NCI-H2196 treated with DMSO at 0.1 percent for 48 hours (cell line): ENCODE measurements around the gene ASXL2.

ENCODE experiments used
- DNase-seq: peaks from one replicate; lab custom pipeline; 2025; ENCODE audit not compliant: unreplicated experiment; lab: John Stamatoyannopoulos, UW

Gene ASXL2

DNA sequence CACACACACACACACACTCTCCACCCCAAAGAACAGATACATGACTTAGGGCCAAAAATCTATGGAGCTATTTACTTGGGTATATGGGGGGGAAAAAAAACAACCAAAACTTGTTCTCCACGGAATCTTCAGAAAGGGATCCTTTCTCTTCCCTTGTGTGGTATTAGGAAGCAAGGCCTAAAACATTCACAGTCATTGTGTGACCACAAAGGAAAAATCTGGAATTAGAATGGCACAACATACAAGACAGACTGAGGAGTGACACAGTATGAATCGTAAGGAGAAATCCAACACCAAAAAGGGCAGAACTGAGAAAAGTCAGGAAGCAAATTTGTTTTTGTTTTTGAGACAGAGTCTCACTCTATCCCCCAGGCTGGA lies 70.3 kb downstream of the ASXL2 start:
- DNase-seq: no peak

DNA sequence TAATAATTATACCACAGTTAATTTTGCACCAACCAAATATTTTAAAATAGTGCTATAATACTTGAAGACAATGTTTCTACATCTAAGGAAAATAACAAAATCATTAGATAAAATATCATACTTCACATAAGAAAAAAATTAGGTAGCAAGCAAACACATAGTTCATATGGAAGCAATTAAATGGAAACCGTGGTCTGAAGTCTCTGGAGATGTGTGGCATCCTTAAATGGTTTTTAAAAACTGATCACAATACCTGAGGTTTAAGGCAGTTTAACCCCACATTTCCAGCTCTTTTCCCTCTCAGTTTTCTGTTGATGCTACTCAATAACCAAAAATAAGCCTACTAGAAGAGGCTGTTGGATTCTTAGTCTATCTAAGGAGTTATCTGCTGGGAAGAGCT lies 71.3 kb downstream of the ASXL2 start:
- no peak for DNase-seq

DNA sequence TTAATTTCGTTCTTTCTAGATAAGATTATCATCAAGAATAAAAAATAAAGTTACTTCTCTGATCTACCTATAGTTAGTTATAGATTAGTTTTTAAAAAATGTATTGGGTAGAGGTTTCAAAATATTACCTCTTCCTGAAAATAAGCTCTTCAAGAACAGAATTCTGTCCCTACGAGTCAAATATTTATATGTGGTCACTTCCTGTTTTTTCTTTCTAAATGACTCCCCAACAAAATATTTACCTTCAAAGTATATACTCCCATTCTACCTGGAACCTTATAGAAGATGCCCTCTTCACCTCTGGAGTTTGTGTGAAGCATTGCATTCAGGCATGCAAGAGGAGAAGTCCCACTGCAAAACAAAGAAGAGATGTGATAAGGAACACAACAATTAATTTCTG lies 72.3 kb downstream of the ASXL2 start:
- no peak for DNase-seq

DNA sequence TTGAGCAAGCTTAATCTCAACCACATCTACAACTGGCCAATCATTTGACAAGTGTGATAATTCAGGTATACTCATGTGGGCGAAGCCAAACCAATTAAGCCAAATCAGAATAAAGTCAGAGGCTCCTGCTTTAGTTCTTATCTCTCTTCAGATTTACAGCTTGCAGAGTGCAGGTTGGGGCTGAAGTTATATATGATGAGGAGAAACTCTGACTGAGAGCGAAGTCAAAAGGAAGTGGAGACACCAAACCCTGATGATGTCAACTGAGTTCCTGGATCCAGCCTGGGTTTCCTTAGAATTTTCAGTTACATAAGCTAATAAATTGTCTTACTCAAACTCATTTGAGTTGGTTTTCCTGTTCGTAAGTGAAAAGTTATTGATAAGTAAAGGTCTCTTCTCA lies 73.9 kb downstream of the ASXL2 start:
- no peak for DNase-seq

DNA sequence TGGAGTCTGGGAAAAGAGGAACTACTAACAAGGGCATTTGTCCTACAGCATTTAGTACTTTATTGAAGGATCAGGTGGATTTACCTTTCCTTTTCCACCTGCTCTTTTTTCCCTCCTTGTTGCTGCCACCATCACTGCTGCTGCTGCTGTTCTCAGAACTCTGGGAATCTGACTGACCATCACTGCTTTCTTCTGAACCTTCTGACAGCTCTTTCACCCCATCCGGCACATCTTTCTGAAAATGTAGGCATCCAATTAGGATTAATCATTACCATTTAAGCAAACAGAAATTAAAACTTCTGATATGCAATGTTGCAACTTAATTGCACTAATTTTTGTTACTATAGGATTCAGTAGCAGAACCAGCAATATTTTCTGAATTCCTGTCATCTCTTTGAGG lies 79.0 kb downstream of the ASXL2 start:
- no peak for DNase-seq

DNA sequence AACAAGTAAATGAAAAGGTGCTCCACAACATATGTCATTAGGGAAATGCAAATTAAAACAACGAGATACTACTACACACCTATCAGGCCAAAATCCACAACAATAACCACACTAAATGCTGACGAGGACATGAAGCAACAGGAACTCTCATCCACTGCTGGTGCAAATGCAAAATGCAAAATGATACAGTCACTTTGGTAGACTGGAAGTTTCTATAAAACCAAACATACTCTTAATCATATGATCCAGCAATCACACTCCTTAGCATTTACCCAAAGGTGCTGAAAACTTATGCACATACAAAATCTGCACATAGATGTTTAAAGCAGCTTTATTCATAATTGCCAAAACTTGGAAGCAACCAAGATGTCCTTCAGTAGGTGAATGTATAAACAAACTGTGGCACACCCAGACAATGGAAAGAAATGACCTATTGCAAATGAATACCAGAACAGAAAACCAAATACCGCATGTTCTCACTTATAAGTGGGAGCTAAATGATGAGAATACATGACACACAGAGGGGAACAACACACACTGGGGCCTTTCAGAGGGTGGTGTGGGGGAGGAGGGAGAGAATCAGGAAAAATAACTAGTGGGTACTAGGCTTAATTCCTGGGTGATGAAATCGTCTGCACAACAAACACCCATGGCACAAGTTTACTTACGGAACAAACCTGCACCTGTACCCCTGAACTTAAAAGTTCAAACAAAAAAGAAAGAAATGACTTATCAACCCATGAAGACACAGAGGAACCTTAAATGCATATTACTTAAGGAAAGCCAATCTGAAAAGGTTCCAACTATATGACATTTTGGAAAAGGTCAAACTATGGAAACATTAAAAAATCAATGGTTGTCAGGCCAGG lies 80.4 kb downstream of the ASXL2 start:
- DNase-seq: no peak

DNA sequence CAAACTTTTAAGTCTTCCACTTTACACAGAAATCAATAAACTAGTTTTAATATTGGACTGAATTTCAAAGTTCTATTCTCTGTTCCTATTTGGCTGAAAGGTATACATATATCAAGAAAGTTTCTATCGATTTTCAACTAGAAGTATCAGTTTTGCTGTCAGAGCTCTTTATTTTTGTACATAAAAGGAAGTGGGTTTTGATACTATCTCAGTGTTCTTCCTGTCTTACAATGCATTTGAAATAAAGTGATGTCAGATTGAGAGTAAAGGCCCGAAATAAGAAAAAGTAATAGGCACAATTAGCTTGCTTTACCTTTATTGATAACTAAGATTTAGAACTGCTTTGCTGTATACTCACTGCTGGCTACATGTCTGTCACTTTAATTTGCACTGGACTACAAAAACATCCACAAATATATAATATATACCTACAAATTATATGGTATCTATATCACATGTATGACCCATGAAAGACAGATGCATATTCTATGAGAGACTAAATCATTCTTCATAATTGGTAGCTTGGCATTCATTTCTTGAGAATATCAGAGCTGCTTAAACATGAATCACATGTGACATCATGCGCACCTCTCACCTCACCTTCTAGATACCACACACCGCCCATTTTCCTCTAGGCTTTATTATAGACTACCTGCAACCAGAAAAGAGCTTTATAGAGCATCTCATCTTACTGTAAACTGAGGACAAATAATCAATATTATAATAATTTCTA lies 83.6 kb downstream of the ASXL2 start:
- no peak for DNase-seq

DNA sequence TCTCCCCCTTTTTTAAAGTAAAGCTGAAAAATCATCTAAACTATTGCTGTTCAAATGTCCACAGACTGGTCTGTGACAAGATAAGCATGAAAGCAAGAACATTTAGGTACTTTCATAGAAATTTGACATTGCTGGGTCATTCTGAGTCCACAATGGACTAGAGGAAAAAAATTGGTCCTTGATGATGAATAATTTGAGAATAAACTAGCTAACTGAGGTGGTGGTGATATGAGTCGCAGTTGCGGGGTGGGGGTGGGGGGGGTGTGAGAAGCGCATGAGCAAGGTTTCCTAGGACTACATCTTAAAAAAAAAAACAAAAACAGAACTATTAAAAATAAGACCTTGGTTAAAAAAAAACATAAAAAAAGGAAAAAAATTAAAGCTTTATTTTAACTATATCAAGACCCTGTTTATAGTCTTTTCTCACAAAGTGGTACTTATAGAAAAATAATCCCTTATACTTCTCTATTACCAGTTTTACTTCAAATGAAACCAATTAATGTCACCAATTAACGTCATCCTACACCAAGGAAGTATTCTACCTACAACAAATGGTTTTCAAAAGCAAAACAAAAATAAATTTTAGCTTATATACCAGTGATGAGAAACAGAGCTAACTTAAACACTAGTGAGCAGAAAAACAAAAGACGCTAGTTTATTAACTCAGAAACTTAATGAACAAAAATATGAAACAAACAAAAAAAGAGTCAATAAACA lies 88.1 kb downstream of the ASXL2 start:
- no peak for DNase-seq

DNA sequence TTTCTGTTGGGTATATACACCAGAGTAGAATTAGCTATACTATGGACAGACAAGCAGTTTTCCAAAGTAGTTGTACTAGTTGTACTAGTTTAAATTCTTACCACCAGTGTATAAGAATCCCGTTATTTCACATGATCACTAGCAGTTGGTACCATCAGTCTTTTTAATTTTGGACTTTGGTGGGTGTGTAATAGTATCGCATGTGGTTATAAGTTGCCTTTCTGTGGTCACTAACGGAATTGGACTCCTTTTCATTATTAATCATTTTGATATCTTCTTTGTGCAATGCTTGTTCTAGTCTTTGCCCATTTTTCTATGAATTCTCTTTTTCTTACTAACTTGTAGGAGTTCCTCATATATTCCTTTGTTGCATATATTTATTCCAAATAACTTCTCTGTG lies 89.8 kb downstream of the ASXL2 start:
- no peak for DNase-seq

DNA sequence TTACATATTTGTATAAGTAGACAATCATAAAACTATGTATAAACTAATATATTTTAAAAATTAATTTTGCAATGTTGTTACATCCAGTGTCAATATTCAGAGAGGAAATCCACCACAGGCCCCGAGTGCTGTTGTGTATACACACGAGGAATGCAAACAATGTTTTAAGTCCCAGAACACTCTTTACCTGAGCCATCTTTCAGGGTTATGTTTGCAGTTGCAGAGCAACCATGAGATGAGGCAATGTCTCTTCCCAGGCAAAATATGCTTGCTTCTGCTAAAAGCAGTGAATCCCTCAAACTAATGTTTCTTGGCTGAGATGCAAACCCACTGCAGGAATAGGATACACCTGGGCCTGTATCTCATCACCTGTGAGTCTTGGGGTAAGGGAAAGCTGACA lies 91.3 kb downstream of the ASXL2 start:
- DNase-seq: no peak

DNA sequence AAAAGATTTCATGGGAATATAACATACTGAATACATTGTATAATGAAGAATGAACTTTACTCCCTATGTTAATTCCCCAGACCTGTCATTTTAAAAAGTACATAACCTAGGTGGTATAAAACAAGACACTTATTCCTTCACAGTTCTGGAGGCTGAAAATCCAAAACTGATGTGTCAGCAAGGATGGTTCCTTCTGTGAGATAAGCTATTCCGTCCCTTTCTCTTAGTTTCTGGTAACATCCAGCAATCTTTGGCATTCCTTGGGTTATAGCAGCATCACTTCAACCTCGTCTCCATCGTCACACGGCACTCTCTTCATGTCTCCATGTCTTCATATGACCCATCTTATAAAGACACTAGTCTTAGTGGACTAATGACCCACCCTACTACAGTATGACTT lies 93.9 kb downstream of the ASXL2 start:
- DNase-seq: no peak

DNA sequence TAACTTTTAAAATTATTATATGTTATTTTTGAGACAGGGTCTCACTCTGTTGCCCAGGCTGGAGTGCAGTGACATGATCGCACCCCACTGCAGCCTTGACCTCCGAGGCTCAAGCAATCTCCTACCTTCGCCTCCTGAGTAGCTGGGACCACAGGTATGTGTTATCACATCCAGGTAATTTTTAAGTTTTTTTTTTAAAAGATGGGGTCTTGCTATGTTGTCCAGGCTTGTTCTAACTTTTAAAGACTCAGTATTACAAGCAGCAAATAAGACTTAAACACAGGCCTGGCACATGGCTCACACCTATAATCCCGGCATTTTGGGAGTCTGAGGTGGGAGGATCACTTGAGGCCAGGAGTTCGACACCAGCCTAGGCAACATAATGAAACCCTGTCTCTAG lies 101.2 kb downstream of the ASXL2 start:
- DNase-seq: no peak

DNA sequence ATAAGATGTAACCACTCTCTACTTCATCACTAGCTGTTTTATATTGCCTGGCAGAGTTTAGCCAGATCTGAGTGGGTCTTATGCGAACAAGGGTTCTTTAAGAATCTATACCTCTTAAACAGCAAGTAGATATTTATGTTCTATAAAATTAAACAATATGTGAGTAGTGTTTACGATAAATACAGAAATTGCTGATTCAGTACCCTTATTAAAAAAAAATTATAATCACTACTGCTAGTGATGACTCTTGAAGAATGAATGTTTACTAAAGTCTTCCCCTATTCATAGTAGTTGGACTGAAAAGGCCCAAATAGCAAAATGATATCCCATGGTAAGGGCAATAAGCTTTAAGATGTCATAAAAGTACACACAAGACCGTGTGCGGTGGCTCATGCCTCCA lies 106.2 kb downstream of the ASXL2 start:
- DNase-seq: no peak

DNA sequence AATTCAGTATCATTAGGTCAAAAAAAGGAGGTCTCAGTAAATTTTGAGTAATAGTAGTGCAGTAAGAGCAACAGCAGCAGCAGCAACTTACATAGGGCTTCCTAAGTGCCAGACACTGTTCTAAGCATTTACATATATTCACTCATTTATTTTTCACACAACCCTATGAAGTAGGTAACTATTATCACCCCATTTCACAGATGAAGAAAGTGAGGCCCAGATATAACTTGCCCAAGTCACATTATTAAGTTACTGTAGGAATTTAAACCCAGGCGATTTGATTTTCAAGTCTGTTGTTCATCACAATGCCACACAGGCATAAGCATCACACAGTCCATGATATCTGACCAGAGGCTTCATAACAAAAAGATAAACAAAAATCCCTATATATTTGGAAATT lies 114.7 kb downstream of the ASXL2 start:
- DNase-seq: no peak

DNA sequence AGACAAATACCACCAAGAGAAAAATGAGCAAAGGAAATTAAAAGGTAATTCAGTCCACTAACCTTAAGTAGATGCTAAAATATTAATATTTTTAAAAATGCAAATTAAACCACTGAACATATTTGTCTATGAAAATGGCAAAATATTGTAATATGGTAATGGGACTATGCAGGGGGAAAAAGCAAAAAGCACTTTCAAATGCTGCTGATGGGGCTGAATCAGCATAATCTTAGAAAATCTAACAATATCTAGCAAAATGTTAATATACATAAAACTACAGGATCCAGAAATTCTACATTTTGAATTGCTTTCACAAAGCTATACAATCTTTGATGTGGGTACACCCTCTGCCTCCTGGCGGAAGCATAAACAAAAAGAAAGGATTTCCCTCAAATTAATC lies 118.0 kb downstream of the ASXL2 start:
- DNase-seq: no peak

DNA sequence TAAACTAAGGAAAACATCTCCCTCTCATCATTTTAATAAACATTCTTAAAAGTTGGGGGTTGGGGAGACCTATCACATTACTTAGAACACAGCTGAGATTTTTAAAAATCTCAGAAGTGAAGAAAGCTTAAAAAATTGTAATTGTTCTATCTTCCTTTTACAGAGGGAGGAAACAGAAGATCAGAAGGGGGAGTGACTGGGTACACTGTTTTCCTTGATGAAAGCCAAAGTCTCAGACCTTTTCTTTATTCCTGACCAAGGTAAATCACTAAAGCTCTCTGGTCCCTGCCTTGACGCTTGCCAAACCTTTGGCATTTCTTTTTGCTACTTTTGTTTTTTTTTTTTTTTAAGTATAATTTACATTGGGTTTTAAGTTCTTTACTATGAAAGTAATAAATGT lies 119.9 kb downstream of the ASXL2 start:
- DNase-seq: no peak

DNA sequence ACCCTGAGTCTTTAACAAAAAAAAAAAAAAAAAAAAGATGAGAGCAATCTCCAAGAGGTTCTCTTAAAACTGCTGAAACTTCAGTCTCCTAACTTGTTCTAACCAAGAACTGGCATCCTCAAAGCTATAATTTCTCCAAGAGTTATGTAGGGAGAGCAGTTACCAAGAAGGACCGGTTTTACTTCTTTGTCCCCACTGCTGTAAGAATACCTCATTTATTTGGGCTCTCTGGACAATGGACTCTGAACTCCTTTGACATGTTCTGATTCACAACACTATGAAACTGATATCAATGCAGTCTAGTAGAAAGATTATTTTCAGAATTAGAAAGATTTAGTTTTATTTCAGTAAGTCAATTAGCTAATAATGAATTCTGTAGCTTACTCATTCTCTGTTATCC lies 120.4 kb downstream of the ASXL2 start:
- no peak for DNase-seq

DNA sequence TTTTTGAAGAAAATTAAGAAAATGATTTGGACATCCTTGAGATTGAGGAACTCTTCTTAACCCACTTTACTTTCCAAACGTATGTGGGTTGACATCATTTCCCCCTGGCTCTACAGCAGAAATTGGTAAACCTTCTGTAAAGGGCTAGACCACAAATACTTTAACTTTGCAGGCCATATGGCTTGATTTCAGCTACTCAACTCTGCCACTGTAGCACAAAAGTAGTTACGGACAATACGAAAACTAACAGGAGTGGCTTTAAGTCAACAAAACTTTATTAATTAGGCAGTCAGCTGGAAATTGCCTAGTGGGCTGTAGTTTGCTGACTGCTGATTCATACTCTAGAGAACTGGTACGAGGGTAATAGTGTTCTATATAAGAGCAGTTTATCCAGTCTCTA lies 121.8 kb downstream of the ASXL2 start:
- no peak for DNase-seq

DNA sequence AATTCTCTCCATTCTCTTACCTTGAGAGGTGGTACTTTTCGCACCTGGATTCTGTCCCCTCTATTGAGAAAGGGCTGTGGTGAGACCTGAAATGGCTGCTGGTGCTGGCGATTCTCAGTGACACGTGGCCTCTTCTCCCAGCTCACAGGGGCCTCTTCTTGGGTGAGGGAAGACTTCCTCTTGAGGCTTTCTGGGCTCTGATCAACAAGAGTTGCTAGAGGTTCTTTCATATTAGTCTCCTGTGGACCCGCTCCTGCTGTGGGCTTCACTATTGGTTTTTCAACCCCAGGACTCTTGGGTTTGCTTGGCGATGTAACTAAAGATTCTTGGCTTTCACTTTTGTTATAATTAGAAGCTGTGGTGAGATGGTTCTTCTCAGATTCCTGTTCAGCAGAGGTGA lies 128.6 kb downstream of the ASXL2 start:
- no peak for DNase-seq

DNA sequence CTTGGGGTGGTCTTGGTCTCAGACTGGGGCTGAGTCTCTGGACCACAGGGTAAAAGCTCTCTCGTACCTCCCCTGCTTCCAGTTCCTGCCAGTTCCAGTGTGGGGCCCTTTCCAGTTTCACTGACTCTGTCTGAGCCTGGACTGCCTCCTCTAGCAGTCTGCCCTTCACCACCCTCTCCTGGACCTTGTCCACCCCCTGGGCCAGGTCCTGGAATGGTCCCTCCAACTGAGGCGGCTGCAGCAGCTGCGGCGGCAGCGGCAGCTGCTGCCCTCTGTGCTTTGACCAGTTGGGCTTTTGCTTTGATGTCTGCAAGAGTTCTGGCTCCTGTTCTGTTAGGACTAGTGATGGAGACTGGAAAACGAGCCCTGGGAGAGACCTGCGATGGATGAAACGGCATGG lies 134.2 kb downstream of the ASXL2 start:
- no peak for DNase-seq

DNA sequence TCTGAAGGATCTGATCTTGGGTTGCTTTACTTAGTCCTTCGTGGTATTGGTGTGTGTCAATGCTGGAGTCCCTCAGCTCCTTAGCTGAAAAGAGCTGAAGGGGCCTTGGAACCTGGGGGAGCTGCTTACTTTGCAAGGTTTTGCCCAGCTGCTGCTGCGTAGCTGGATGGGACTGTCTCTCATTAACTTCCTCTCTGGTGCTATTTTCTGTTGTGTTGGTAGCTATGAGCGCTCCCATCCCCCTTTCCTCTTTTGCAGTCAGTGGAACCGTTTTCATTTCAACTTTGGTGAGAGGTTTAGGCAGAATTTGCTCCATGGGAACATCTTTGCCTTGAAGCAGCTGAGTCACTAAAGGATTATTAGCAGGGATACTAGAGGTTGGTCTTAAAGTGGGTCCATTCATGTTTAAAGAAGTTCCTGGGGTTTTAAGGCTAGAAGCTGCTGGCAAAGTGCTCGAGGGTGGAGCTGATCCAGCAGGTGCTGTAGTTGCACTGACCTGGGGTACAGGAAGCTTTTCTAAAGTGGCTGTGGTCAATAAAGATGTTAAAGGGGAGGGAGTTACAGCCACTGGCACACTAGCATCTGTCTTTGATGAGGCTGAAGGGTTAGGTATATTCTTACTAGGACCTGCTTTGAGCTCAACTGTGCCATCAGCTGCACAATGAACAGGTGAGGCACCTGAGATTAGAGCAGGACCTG lies 135.0 kb downstream of the ASXL2 start:
- DNase-seq: no peak
